Activated CD8-positive, alpha-beta memory T cell treated with anti-CD3 and anti-CD28 coated beads, Interleukin-2, amount 50 U/mL, for 1 hour (primary cell): ENCODE data around the gene MMAB.

ENCODE experiments used
- DNase-seq: peaks from one replicate; pipeline ENCODE4 v3.0.0-alpha.2; 2020; ENCODE audit errors: extremely low read depth

The MMAB gene

GRCh38 chr12:109559200-109559505 is 14.2 kb downstream of the MMAB start:
- DNase-seq, result no peak

GRCh38 chr12:109558374-109559199 is 14.7 kb downstream of the MMAB start:
- no peak for DNase-seq

GRCh38 chr12:109557805-109558204 is 15.5 kb downstream of the MMAB start:
- DNase-seq, result no peak

GRCh38 chr12:109557200-109557599 is 16.1 kb downstream of the MMAB start:
- DNase-seq, result no peak

GRCh38 chr12:109555431-109556315 is 17.6 kb downstream of the MMAB start:
- no peak for DNase-seq

- no peak for DNase-seq
These were observed 18.5 kb downstream of the MMAB start for GRCh38 chr12:109554761-109555160.

GRCh38 chr12:109553906-109554500 is 19.3 kb downstream of the MMAB start:
- DNase-seq, result no peak

- DNase-seq, result no peak
These were observed 19.8 kb downstream of the MMAB start for GRCh38 chr12:109553483-109553882.

GRCh38 chr12:109552971-109553370 is 20.3 kb downstream of the MMAB start:
- no peak for DNase-seq

- DNase-seq, result no peak
These were observed 22.2 kb downstream of the MMAB start for GRCh38 chr12:109551108-109551507.

- no peak for DNase-seq
These were observed 23.0 kb downstream of the MMAB start for GRCh38 chr12:109550281-109550680.

GRCh38 chr12:109549613-109550270 is 23.6 kb downstream of the MMAB start:
- DNase-seq, result no peak

GRCh38 chr12:109548258-109548657 is 25.0 kb downstream of the MMAB start:
- DNase-seq, result no peak

- no peak for DNase-seq
These were observed 26.0 kb downstream of the MMAB start for GRCh38 chr12:109547286-109547685.

GRCh38 chr12:109545826-109546225 is 27.5 kb downstream of the MMAB start:
- no peak for DNase-seq

- no peak for DNase-seq
These were observed 28.3 kb downstream of the MMAB start for GRCh38 chr12:109544955-109545531.

- DNase-seq, result no peak
These were observed 30.4 kb downstream of the MMAB start for GRCh38 chr12:109542876-109543275.

- no peak for DNase-seq
These were observed 31.3 kb downstream of the MMAB start for GRCh38 chr12:109542014-109542413.

GRCh38 chr12:109541413-109541726 is 31.9 kb downstream of the MMAB start:
- no peak for DNase-seq

GRCh38 chr12:109540526-109541412 is 32.5 kb downstream of the MMAB start:
- no peak for DNase-seq

GRCh38 chr12:109539508-109539907 is 33.8 kb downstream of the MMAB start:
- no peak for DNase-seq
